HUES48 (cell line): ENCODE results near the gene KRTAP10-5.
"Not testable (repeated sequence)": the region's sequence is repeated elsewhere in the genome, so short reads cannot be mapped to it uniquely, and the experiment has no call there.

ENCODE experiments used
- H3K27ac ChIP-seq: one replicate; pipeline ENCODE4 v1.7.0; 2013; ENCODE audit warnings: low read depth, low read length, inconsistent platforms
- H3K27me3 ChIP-seq: 2 replicates; pipeline ENCODE4 v1.6.1; 2013; ENCODE audit warnings: mild to moderate bottlenecking, low read length; ENCODE audit not compliant: control insufficient read depth, insufficient read depth
- H3K36me3 ChIP-seq: 2 replicates; pipeline ENCODE4 v1.6.1; 2013; ENCODE audit warnings: low read length; ENCODE audit not compliant: control insufficient read depth, insufficient read depth
- H3K4me1 ChIP-seq: 2 replicates; pipeline ENCODE4 v1.6.1; 2013; ENCODE audit warnings: mild to moderate bottlenecking, low read length; ENCODE audit not compliant: control insufficient read depth, insufficient read depth
- H3K4me3 ChIP-seq: 2 replicates; pipeline ENCODE4 v1.5.1; 2013; ENCODE audit warnings: mild to moderate bottlenecking, low read depth, low read length
- H3K9ac ChIP-seq: 2 replicates; pipeline ENCODE4 v1.6.1; 2013; ENCODE audit warnings: mild to moderate bottlenecking, low read depth, low read length, moderate library complexity
- H3K9me3 ChIP-seq: 2 replicates; pipeline ENCODE4 v1.6.1; 2013; ENCODE audit warnings: low read length; ENCODE audit not compliant: control insufficient read depth, insufficient read depth

Gene KRTAP10-5

DNA sequence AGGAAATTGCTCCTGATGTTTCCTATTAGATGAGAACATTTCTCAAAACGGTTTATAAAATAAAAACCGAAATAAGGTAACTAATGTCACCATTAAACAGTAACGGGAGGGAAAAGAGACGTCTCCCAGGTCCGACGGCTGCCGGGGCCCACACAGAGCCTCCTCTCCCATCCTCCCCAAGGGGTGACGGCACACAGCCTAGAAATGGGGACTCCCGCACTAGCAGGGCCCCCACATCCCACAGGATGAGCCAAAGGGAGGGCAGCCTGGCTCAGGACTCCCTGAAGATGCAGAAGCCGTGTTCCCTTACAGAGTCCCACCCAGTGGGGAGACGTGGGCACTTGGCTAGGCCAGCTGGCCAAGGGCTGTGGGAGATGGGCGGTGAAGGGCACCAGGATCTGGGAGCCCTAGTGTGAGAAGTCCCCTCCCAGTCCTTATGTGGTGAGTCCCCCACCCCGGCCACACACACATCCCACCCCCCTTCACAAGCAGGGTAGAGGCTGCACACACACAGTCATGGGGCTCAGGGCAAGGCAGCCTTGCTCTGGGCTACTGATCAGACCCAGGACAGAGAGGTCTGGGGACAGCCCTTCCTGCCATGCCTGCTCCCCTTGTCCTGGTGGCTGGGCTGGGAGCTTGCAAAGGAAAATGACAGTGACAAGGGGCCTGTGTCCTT lies 25.1 kb downstream of the KRTAP10-5 start:
- Histone ChIP-seq H3K27ac (no peak overlapping the region), H3K9ac (no peak overlapping the region), H3K27me3 (no peaks in the 10 kb centered on the region), H3K4me1 (0 out of 2 replicates have a peak, but pooled peaks cover 3% of the 10 kb centered on the region), H3K9me3 (no peaks in the 10 kb centered on the region), H3K4me3 (no peak overlapping the region), H3K36me3 (no peaks in the 10 kb centered on the region)

DNA sequence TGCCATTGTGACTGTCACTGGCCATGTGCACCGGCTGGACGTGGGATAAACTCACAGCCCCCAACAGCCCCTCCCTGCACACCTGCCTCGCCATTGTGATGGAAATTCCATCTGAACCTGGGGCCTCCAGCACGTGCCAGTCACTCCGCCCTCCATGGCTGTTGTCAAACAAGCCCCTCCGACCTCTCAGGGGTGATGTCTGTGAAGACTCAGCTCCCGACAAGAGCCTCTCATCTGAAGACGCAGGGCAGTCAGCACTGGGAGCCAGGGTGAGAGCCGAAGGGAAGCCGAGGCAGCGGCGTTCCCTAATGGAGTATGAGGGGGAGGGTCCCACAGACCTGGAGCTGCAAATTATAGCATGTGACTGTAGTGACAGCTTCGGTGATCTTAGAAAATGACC lies 27.7 kb downstream of the KRTAP10-5 start:
- Histone ChIP-seq H3K9ac (no peak overlapping the region), H3K4me1 (peaks cover 21% of the 10 kb centered on the region), H3K27me3 (no peaks in the 10 kb centered on the region), H3K36me3 (no peaks in the 10 kb centered on the region), H3K27ac (no peak overlapping the region), H3K9me3 (no peaks in the 10 kb centered on the region), H3K4me3 (no peak overlapping the region)

DNA sequence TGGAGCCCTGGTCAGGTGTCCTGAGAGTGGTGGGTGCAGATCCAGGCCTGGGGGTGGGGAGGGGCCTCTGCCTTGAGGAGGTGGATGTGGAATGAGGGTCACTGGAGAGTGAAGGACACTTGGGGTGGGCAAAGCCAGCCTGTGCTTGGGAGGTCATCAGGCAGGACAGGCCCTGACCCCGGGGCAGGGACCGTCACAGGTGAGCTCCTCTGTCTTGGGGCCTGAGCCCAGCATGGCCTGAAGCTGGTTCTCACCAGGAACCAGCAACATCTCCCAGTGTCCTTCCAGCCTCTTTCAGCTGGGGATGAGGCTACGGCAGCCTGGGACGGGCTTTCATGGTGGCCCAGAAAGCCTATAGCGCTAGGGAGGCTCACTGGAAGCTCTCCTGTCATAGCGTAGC lies 28.3 kb downstream of the KRTAP10-5 start:
- Histone ChIP-seq H3K9ac (no peak overlapping the region), H3K27me3 (no peaks in the 10 kb centered on the region), H3K9me3 (no peaks in the 10 kb centered on the region), H3K4me1 (peaks cover 23% of the 10 kb centered on the region), H3K27ac (no peak overlapping the region), H3K4me3 (no peak overlapping the region), H3K36me3 (no peaks in the 10 kb centered on the region)

DNA sequence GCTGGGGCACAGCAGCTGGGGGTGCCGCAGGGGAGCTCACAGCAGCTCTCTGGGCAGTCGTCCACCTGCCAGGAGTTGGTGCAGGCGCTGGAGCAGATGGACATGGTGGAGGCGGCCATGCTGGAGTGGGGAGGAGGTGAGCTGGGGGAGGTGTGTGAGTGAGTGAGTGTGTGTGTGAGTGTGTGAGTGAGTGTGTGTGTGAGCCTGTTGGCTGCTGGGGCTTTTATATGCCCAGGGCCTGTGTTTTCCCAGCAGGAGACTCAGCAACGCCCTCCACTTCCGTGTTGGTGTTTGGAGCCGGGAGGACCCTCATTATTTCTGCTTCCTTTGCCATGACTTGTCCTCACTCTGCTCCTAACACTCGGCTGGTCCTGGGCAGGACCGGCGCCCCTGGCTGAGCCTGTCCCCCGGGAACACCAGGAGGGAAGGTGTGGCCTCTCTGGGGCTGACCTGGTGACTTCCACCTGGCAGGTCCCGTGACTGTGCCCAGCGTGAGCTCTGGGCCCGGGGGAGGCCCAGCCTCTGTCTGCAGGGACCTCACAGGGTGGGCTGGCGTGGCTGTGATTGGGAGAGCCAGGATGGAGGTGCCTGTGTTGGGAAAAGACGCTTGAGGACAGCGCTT lies 29.0 kb downstream of the KRTAP10-5 start, which contains the start of gene KRTAP10-2:
Gene KRTAP10-2 (minus strand): TSS at position 166 of the 622 bp plus-strand sequence. CDS start 47 bp downstream, at position 119.
- H3K9me3 ChIP-seq = no peaks in the 10 kb centered on the region
- peaks cover 23% of the 10 kb centered on the region for H3K4me1 ChIP-seq
- no peak within 1 kb of the TSS for H3K4me3 ChIP-seq
- H3K27ac ChIP-seq = no peak within 1 kb of the TSS
- no peaks in the 10 kb centered on the region for H3K27me3 ChIP-seq
- H3K36me3 ChIP-seq = no peaks in the 10 kb centered on the region
- H3K9ac ChIP-seq = no peak within 1 kb of the TSS

DNA sequence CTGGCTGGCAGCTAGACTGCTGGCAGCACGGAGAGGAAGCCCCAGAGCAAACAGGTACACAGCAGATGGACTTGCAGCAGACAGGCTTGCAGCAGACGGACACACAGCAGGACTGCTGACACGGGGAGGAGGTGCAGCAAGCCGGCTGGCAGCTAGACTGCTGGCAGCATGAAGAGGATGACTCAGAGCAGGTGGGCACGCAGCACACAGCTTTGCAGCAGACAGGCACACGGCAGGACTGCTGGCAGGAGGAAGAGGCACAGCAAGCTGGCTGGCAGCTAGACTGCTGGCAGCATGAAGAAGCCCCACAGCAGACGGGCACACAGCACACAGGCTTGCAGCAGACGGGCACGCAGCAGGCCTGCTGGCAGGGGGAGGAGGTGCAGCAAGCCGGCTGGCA lies 29.6 kb downstream of the KRTAP10-5 start:
- Histone ChIP-seq H3K27me3 (no peaks in the 10 kb centered on the region), H3K27ac (no peak overlapping the region), H3K4me3 (no peak overlapping the region), H3K9me3 (no peaks in the 10 kb centered on the region), H3K9ac (no peak overlapping the region), H3K4me1 (peaks cover 23% of the 10 kb centered on the region), H3K36me3 (no peaks in the 10 kb centered on the region)

DNA sequence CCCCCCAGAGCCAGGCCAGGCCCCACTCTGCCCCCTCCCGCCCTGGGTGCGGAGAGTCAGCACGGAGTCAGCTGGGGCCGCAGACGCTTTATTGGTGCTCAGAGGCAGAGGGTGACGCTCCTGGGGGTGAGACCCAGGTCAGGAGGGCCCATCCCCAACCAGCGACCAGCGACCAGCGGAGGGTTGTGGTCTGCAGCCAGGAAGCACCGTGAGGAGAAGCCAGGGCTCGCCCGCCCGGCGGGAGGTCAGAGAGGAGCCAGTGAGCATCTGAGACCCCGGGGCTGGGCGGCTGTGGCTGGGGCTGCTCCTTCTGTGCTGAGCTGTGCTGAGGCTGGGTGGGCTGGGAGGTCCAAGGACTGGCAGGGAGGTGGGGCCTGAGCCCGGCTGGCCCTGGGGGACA lies 30.1 kb downstream of the KRTAP10-5 start:
- H3K9me3 ChIP-seq, H3K36me3 ChIP-seq, H3K27ac ChIP-seq, H3K4me3 ChIP-seq, H3K27me3 ChIP-seq, H3K9ac ChIP-seq: not testable (repeated sequence)
- peaks cover 23% of the 10 kb centered on the region for H3K4me1 ChIP-seq

DNA sequence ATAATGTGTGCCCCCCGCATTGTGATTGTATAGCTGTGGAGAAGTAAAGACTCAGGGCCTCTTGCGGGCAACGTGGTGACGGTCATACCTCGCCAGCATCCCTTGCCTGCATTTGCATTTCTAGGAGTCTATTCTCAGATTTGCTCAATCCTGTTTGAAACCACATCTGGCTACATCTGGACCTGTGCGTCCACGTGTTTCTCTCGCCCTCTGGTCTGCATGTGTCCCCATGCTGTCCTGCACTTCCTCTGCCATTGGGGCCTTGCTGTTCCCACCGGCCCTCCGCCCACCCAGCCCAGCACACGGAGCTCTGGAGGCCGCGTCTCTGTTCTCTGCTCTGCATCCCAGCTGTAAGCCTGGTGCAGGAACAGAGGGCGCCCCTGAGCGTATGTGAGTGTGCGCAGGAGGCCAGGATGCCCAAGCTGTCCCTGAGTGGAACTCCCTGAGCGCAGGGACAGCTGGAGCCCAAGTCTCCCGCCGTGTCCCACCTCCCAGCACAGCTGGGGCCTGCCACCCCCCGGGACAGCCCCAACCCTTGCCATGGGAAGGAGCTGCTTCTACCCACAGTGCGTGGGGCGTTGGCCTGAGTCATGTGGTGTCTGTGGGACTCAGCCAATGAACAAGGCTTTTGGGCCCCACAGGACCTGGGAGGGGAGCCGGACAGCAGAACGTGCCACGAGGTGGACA lies 30.7 kb downstream of the KRTAP10-5 start:
- H3K4me1 ChIP-seq = peaks cover 23% of the 10 kb centered on the region
- H3K27me3 ChIP-seq = no peaks in the 10 kb centered on the region
- no peaks in the 10 kb centered on the region for H3K9me3 ChIP-seq
- peak overlapping the region; percentile 36; the same call in 1 of the 2 replicates for H3K9ac ChIP-seq
- peak overlapping the region; percentile 42 for H3K27ac ChIP-seq
- no peaks in the 10 kb centered on the region for H3K36me3 ChIP-seq
- no peak overlapping the region for H3K4me3 ChIP-seq

DNA sequence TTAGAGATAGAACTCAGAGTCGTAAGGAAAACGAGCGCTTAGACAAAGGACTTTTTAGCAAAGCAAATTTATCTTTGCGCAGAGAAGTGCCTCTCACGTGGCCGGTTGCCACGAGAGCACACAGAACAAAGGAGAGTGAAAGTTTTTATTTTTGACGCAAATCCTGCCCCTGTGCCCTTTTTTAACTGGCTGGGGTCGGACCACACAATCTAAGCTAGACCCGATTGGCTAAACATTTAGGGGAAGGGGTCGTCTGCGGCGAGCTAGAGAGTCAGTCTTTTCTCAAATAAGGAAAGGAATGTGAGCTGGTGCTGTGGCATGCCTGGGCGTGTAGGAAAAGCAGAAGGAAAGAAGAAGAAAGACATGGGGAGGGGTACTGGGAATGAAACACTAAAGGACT lies 31.5 kb downstream of the KRTAP10-5 start:
- H3K9ac ChIP-seq = peak overlapping the region; percentile 57
- H3K27ac ChIP-seq = peak overlapping the region; percentile 51
- no peak overlapping the region for H3K4me3 ChIP-seq
- peaks cover 23% of the 10 kb centered on the region for H3K4me1 ChIP-seq
- no peaks in the 10 kb centered on the region for H3K27me3 ChIP-seq
- H3K9me3 ChIP-seq = no peaks in the 10 kb centered on the region
- H3K36me3 ChIP-seq = no peaks in the 10 kb centered on the region

DNA sequence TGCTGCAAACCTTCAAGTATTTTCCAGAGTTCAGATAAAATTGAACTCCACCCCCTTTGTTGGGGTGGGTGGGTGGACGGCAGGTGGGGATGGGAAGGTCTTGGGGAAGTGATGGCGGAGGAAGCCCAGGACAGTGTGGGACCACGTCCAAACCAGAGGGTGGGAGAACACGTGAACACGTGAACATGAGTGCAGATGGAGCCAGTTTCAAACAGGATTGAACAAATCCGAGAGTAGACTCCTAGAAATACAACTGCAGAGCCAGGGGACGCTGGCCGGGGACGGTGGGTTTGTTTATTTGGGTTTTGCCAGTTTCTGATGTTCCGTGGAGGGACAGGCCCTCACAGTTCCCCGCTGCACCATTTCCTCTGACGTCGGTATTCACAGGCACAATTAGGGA lies 32.0 kb downstream of the KRTAP10-5 start:
- H3K9me3 ChIP-seq = no peaks in the 10 kb centered on the region
- no peaks in the 10 kb centered on the region for H3K27me3 ChIP-seq
- H3K27ac ChIP-seq = peak overlapping the region; percentile 51
- H3K9ac ChIP-seq = peak overlapping the region; percentile 57
- peaks cover 23% of the 10 kb centered on the region for H3K4me1 ChIP-seq
- H3K36me3 ChIP-seq = no peaks in the 10 kb centered on the region
- H3K4me3 ChIP-seq = no peak overlapping the region

DNA sequence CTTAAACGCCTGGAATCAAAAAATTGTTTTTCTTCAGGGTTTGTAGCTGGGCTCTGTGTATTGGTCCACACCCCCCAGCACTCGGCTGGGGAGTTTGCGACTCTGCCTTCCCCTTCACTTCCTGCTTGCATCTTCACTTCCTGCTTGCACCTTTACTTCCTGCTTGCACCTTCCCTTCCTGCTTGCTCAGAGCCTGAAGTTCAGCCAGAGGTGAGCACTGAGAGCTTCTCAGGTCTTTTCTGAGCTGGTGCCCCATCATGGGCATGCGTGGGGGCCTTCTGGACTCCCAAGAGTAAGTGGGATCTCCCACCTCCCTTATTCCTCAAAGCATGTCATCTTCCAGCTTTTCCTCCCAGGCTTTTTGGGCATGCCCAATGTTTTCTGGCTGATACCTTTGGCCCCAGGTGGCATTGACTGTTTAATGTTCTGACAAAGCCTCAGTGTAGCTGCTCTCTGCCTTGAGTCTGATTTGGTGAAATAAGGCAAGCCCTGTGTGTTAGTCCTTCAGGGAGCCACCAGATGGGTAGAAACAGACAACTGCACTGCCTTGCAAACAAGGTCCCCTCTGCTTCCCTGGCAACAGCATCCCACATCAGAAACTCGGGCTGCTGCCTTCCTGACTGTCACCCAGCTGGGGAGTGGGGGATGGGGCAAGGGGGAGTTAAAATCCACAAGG lies 32.6 kb downstream of the KRTAP10-5 start:
- Histone ChIP-seq H3K27me3 (no peaks in the 10 kb centered on the region), H3K4me3 (no peak overlapping the region), H3K9ac (no peak overlapping the region), H3K4me1 (peaks cover 22% of the 10 kb centered on the region), H3K36me3 (no peaks in the 10 kb centered on the region), H3K27ac (no peak overlapping the region), H3K9me3 (no peaks in the 10 kb centered on the region)
